Stimulated activated CD4-positive, alpha-beta T cell treated with anti-CD3 and anti-CD28 coated beads, Interleukin-15, amount 100 ng/mL, for 48 hours (primary cell): Measurements from ENCODE around the gene SUGCT.

Source experiments
- DNase-seq, 2 donors: peaks; one replicate each; pipeline ENCODE4 v3.0.0-alpha.2; 2020; ENCODE audit warnings: low read depth in 2 of 2

SUGCT gene

DNA sequence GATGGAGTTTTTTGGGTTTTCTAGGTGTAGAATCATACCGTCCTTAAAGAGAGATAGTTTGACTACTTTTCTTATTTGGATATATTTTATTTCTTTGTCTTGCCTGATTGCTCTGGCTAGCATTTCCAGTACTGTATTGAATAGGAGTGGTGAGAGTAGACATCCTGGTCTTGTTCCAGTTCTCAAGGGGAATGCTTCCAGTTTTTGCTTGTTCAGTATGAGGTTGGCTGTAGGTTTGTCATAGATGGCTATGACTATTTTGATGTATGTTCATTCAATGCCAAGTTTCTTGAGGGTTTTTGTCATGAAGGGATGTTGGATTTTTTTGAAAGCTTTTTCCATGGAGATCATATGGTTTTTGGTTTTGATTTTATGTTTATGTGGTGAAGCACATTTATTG lies 676.9 kb downstream of the SUGCT start:
- DNase-seq = no peak

GRCh38 chr7:40815022-40815421 lies 680.2 kb downstream of the SUGCT start:
- no peak for DNase-seq

GRCh38 chr7:40815512-40815911 lies 680.7 kb downstream of the SUGCT start:
- DNase-seq = no peak

DNA sequence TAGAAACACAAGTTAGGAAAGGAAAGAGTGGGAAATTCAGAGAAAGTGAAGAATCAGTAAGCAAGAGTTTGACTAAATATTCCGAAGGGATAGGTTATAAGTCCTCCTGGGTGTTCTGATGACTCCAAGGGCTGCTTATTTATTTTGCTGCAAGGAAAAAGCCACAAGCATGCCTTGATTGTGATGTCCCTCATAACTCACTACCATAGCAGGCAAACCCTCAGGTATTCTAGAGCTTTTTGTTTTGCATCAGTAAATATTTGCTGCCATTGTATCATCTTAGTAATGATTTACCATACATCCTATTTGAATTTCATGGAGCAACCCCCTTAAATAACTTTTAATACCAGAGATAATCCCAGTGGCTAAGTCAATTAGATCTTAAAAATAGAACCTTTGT lies 688.1 kb downstream of the SUGCT start:
- no peak for DNase-seq

DNA sequence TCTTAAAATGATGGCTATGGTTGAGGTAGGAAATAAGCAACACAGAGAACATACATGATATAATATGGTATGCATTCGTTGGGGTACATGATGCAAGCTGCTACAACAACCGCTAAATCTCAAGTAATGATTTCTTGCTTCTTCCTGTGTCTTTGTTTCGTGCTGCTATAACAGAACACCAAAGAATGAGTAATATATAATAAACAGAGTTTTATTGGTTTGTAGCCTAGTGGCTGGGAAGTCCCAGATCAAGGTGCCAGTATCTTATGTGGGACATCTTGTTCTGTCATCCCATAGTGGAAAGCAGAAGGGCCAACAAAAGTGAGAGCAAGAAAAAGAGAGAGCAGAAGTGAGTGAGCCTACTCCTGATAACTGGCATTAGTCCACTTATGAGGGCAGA lies 689.7 kb downstream of the SUGCT start:
- no peak for DNase-seq

- DNase-seq = no peak
Measured at GRCh38 chr7:40826411-40827221, 691.8 kb downstream of the SUGCT start.

DNA sequence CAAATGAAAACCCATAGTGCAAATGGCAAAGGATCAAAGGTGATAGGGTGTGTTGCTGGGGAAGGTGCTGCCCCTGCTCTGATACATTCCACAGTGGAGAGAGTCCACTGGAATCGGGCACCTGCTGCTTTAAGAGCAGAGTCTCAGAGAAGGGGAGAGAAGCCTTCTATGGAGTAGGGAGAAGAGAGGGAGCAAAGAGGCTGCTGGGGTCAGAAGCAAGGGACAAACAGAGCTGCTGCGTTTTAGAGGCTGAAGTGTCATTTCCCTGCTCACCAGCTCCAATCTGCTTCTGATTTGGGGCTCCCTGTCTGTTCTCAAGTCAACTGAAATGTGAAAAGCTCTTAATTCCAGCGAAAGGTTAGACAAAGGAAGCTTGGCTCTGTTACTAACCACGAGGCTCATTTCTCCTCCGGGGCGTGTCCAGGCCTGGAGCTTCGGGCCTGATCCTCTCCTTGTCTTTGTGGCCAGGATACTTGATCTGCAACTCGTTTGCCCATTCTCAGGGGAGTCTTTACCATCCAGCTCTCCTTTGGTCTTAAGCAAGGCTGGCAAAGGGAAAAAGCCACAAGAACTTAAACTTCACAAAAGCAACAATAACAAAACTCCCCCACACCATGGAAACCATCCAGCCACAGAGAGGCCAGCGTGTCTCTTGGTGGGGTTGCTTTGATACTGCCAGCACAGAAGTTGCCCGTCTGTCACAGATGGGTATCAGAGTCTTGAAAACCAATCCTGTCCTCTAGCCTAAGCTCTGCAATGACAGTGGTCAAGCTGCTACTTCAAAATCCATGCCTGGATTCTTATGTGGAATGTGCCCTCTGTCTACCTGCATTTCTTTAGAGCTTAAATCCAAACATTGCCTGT lies 692.6 kb downstream of the SUGCT start:
- DNase-seq = no peak

GRCh38 chr7:40828686-40829600 lies 694.1 kb downstream of the SUGCT start:
- no peak for DNase-seq

DNA sequence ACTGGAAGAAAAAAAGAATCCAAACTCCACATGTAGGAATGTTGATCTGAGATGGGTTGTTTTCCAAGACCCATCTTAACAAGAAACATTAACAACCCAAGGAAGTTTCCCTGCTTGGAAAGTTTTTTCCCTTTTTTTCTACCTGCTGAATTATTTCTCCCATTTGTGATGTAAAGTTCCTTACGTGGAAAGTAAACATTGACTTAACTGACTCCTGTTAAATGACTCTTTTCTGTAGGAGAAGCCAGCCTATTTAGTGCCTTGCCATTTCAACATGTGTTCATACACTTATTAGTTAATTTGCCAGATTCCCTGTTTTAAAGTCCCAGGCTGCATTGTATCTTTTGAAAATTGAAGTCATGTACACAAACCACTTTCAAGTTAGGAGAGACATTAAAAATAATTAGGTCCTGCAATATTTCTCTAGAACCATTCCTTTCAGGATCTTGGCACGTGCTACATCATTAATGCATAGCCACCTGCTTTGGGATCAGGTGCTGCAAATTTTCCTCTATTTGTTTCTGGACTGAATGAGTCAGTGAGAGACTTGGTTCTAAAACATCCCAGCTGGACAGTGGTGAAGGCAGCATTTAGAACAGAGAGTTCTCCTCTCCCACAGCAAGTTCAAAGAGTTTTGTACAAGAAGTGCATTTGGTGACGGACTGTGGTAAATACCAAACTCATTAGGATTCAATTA lies 698.5 kb downstream of the SUGCT start:
- no peak for DNase-seq

GRCh38 chr7:40833888-40834234 lies 699.1 kb downstream of the SUGCT start:
- DNase-seq = no peak

GRCh38 chr7:40836218-40836617 lies 701.4 kb downstream of the SUGCT start:
- DNase-seq = no peak

DNA sequence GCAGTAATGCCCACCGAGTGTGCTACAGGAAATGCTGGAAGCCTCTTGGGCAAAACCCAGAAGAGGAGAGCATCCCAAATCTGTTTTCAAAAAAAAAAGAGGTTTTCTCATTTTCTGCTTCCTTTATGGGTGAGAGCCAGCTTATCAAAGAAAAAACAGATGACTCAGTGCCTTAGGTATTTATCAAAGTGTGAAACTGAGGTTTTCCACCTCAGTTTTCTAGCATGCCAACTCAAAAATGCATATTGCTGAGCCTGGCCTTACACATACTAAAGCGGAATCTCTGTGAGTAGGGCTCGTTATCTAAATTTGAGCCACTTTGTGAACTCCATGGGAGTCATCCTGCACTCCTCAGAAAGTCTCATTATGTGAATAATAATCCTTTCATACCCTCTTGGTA lies 705.1 kb downstream of the SUGCT start:
- no peak for DNase-seq

DNA sequence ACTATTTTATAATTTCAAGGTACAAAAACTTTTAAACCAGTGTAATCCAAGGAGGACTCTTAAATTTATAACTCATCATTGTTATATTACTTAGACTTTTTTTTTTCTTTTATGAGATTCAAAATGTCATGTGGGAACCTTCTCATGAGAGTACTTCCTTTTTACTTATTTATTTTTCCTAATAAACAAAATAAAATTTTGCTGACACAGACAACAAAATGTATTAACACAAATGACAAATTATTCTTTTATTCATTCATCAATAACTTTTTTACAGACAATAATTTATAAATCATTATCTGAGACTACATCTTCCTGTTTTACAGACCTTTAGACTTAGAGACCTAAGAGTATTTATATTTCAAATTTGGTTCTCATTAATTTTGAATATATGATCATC lies 706.2 kb downstream of the SUGCT start:
- no peak for DNase-seq

DNA sequence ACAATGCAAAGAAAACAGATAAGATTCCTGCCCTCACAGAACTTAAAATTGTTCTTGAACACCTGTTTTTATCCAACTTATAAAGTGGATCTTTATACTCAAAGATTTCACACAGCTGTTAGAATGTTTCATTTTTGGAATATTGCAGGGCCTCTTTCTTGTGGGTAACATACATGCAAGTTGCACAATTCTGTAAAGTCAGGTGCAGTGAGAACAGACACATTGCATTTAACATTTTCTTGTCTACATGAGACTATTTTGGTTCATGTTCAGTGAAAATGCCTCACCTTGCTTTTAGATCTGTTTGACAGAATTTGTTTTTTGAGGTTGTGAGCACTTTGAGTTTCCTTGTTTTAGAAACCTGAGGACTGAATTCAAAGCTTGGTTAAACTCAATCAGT lies 707.8 kb downstream of the SUGCT start:
- DNase-seq = no peak

- no peak for DNase-seq
Measured at GRCh38 chr7:40843338-40843985, 708.7 kb downstream of the SUGCT start.

- DNase-seq = no peak
Measured at GRCh38 chr7:40845943-40846342, 711.1 kb downstream of the SUGCT start.

- DNase-seq = no peak
Measured at GRCh38 chr7:40847921-40848320, 713.1 kb downstream of the SUGCT start.

DNA sequence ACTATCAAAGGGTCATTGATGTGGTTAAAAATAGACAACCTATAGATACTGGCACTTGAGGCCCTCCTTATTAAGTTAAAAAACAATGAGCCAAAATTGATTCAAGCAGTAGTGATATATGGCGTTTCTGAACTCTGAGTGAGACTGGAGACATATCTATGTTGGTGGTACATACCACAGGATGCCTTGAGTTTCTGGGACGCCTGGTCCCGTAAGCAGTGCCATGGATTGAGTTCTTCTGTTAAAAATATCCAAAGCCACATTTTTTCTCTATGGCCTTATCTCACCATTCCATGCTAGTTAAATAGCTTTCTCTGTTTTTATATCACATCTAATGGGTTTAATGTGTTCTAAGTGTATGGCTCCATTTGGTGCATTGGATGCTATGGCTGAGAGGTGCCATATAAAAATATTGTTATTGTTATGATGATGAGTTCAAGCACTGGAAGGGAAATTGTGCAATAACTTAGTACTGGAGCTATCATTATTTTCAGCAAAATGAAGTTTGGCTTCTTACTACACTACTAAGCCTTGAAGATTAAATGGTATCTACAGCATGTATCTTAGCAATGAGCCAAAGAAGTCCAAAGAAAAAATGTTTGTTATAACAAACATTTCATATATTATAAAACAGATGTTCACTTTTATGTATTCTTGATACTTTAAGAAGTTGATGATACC lies 713.9 kb downstream of the SUGCT start:
- no peak for DNase-seq

DNA sequence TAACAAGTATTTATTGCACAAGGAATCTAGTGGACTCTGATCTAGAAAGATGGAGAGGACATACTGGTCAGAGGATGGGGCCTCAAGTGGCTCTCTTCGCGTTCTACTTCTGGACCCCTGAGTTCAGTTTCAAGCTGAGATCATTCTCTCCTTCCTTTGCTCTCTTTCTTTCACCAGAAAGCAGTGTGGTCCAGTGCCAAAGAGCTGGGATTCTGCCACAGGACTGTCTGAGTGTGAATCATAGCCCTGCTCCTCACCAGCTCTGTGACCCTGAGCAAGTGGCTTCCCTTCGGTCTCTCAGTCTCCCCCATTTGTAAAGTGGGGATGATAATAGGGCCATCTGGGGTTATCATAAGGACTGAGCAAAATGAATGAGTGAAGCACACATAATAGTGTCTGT lies 715.2 kb downstream of the SUGCT start:
- DNase-seq = no peak

GRCh38 chr7:40851001-40851400 lies 716.2 kb downstream of the SUGCT start:
- DNase-seq = no peak
